Psoas muscle (tissue), 8 donors: ENCODE measurements around the gene PARP3. TPM values are rescaled to one million over a fixed set of nuclear protein-coding genes. Genes with fewer than 3 reads are reported as not detected.

ENCODE experiments used
- ATAC-seq, 4 donors: fragments of 200-7000 bp; cut with Tn5 transposase; one replicate each; pipeline ENCODE4 v1.9.1; 2020; ENCODE audit warnings: moderate library complexity in 3 of 4, mild to moderate bottlenecking in 2 of 4
- DNase-seq, 2 donors: peaks; one replicate each; pipeline ENCODE4 v3.0.0-alpha.2; 2020
- H3K27ac ChIP-seq: fragments of 200-600 bp; one replicate; pipeline ENCODE4 v1.8.0; 2022
- H3K27me3 ChIP-seq, 3 donors: fragments of 200-600 bp in 1 of 3; one replicate each; pipeline versions ENCODE4 v1.6.1 to v1.8.0; 2013 to 2022; ENCODE audit warnings: low read length in 2 of 3, mild to moderate bottlenecking in 2 of 3, moderate library complexity in 1 of 3; ENCODE audit not compliant: insufficient read depth in 3 of 3
- H3K36me3 ChIP-seq, 2 donors: fragments of 200-600 bp in 1 of 2; one replicate each; pipeline versions ENCODE4 v1.6.1 to v1.8.0; 2013 to 2022; ENCODE audit warnings: low read depth in 1 of 2, mild to moderate bottlenecking in 1 of 2, moderate library complexity in 1 of 2; ENCODE audit not compliant: insufficient read depth in 1 of 2
- H3K4me1 ChIP-seq: fragments of 200-600 bp; one replicate; pipeline ENCODE4 v1.8.0; 2022
- H3K4me3 ChIP-seq: fragments of 200-600 bp; one replicate; pipeline ENCODE4 v1.8.0; 2022; ENCODE audit warnings: mild to moderate bottlenecking
- H3K9me3 ChIP-seq: fragments of 200-600 bp; one replicate; pipeline ENCODE4 v1.8.0; 2022
- WGBS, 3 donors: extraction: QIAGEN DNeasy Blood & Tissue Kit; methylation state at CpG; one replicate each; pipeline versions ENCODE4 v1.1.6 to v1.1.7; 2013; 5-methylcytosine and 5-hydroxymethylcytosine counted together
- intact Hi-C, 2 donors: fragments of 100-400 bp; cut with DNase I; formaldehyde crosslinking; loops; one replicate each; pipeline versions ENCODE4 v1.11.0 to v1.14.2; 2022
- polyA plus RNA-seq, 3 donors: library from polyadenylated mRNA; stranded (reverse); fragments of 200-250 nt; gene quantifications; one replicate each; pipeline ENCODE4 v1.2.3, GENCODE V29; 2013
- total RNA-seq, 4 donors: library from RNA; stranded (reverse); fragmentation: NEBNext Ultra II Directional in 2 of 4; extraction: Animal tissue kit (Norgen Biotek cat#: 25700) in 2 of 4; gene quantifications; one replicate each; pipeline versions ENCODE4 v1.2.1 to v1.2.4, GENCODE V29; 2021 to 2023
- TF ChIP-seq, protein P1 (sequence below): fragments of 200-600 bp; IDR thresholded peaks from one replicate; pipeline ENCODE4 v1.8.0; 2022; ENCODE audit warnings: antibody characterized with exemption
- donor health status: healthy with polysubstance abuse.
- donor health status: DM: no; HTN: no; CAD: no; lungs with moderate emphysema.
- donor health status: Bipolar disorder and iron deficiency.
- donor health status: healthy.
- donor health status: DM: yes; HTN: yes; CAD: no.
- donor health status: DM: no; HTN: no; CAD: no.
- donor health status: DM: no; HTN: no; CAD: no.
- donor health status: DM: yes; HTN: yes; CAD: no.

Gene PARP3
- total and polyA plus RNA-seq, 7 donors: 5.2 to 15.8 (median 11.3) TPM

DNA sequence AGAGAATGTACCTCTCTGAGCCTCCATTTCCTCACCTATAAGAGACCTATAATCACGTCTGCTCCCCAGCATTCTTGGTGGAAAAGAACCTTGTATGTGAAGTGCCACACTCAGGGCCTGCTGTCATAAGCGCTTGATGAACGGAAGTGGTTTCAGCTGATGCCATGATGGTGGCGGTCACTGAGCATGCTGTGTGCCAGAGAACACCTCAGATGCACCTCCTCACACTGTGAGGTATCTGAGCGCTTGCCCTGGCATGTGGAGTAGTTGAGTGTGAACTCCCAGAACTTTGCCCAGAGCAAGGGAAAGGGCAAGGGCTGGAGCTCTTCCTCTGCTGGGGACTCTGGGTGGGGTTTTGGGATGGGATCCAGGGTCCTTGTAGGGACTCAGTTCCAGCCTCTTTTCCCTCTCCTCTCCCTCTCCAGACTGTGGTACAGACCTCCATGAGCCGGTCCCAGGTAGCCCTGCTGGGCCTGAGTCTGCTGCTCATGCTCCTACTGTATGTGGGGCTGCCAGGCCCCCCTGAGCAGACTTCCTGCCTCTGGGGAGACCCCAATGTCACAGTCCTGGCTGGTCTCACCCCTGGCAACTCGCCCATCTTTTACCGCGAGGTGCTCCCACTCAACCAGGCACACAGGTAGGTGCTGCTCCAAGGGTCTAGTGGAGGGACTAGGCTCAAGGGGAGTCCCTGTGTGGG is 35.4 kb downstream of the PARP3 start:
- intact Hi-C loops: no loop called here
- peaks cover 28% of the 10 kb centered on the region for H3K4me1 ChIP-seq
- no peak overlapping the region for H3K4me3 ChIP-seq
- TF ChIP-seq, protein P1, sequence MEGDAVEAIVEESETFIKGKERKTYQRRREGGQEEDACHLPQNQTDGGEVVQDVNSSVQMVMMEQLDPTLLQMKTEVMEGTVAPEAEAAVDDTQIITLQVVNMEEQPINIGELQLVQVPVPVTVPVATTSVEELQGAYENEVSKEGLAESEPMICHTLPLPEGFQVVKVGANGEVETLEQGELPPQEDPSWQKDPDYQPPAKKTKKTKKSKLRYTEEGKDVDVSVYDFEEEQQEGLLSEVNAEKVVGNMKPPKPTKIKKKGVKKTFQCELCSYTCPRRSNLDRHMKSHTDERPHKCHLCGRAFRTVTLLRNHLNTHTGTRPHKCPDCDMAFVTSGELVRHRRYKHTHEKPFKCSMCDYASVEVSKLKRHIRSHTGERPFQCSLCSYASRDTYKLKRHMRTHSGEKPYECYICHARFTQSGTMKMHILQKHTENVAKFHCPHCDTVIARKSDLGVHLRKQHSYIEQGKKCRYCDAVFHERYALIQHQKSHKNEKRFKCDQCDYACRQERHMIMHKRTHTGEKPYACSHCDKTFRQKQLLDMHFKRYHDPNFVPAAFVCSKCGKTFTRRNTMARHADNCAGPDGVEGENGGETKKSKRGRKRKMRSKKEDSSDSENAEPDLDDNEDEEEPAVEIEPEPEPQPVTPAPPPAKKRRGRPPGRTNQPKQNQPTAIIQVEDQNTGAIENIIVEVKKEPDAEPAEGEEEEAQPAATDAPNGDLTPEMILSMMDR: no peak
- H3K9me3 ChIP-seq: no peaks in the 10 kb centered on the region
- no peaks in the 10 kb centered on the region for H3K36me3 ChIP-seq
- WGBS, 3 donors: 87 to 91% (median 89%) methylated on average over 8 to 9 of the region's 9 CpGs
- no peak for ATAC-seq
- no peak for DNase-seq
- no peaks in the 10 kb centered on the region for H3K27me3 ChIP-seq
- H3K27ac ChIP-seq: no peak overlapping the region

DNA sequence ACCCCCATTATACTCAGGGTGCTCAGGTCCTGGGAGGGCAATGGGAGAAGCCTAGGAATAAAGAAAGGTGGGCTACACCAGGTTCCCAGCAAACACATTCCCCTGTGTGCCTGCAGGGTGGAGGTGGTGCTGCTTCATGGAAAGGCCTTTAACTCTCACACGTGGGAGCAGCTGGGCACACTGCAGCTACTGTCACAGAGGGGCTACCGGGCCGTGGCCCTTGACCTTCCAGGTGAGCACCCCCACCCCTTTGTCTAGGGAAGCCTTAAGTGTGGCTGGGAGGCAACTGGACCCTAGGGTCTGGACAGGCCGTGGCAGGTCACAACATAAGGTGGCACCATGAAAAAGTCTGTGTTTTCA is 36.0 kb downstream of the PARP3 start:
- 78 to 84% (median 81%) methylated on average over 4 of the region's 4 CpGs for WGBS, 3 donors

DNA sequence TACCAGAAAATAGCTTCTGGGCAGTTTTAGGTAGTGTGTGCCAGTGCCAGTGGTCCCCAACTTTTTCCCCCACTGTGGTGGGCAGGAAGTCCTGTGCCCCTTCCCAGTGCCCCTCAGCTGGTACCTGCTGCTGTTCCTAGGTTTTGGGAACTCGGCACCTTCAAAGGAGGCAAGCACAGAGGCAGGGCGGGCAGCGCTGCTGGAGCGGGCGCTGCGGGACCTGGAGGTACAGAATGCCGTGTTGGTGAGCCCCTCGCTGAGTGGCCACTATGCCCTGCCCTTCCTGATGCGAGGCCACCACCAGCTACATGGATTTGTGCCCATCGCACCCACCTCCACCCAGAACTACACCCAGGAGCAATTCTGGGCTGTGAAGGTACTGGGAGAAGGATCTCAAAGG is 38.1 kb downstream of the PARP3 start:
- TF ChIP-seq, protein P1: no peak
- DNase-seq (no peak), ATAC-seq (no peak)
- H3K4me1 ChIP-seq: peaks cover 28% of the 10 kb centered on the region
- no peak overlapping the region for H3K4me3 ChIP-seq
- intact Hi-C loops: loop anchor here in 1 of 2 donors (5.0 kb wide), 1 partner anchor 478 kb away; the partner anchor contains the start of gene DCAF1
- H3K27me3 ChIP-seq: no peaks in the 10 kb centered on the region
- H3K36me3 ChIP-seq: no peaks in the 10 kb centered on the region
- 98 to 99% (median 98%) methylated on average over 10 of the region's 10 CpGs for WGBS, 3 donors
- H3K27ac ChIP-seq: no peak overlapping the region
- no peaks in the 10 kb centered on the region for H3K9me3 ChIP-seq

More for the DNA sequence above, 36.0 kb downstream of the PARP3 start:
- ATAC-seq: no peak
- Histone ChIP-seq H3K4me3 (no peak overlapping the region), H3K27me3 (no peaks in the 10 kb centered on the region), H3K27ac (no peak overlapping the region), H3K36me3 (no peaks in the 10 kb centered on the region), H3K9me3 (no peaks in the 10 kb centered on the region), H3K4me1 (peaks cover 25% of the 10 kb centered on the region)
- TF ChIP-seq, protein P1: no peak
- intact Hi-C loops: no loop called here
- no peak for DNase-seq

DNA sequence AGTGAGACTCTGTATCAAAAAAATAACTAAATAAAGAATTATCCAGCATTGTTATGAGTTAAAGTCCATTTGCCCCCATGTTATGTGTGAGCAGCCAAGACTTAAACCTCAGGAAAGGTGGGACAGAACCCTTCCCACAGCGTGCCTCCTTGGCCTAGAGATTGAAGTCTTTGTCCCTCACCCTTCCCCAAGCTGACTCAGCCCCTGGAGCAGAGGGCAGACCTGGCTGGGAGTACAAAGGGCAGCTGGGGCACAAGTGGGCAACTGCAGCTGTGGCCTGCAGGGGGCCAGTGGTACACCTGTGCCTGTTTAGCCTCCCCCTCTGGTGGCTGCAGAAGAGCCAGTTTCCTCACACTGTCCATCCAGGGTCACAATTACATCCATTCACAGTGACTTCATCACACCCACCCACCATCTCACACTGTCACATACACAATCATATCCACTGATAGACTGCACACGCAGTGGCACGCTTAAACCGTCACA is 40.2 kb downstream of the PARP3 start:
- H3K4me3 ChIP-seq: peak overlapping the region; percentile 84
- H3K4me1 ChIP-seq: peaks cover 20% of the 10 kb centered on the region
- peaks cover 0 to 2% of the 10 kb centered on the region in 2 donors for H3K36me3 ChIP-seq
- H3K9me3 ChIP-seq: no peaks in the 10 kb centered on the region
- peak overlapping the region; percentile 96 for H3K27ac ChIP-seq
- ATAC-seq (peak; percentile 59 to 74 (median 66)), DNase-seq (peak in 1 of 2 donors; percentile 46)
- H3K27me3 ChIP-seq: no peaks in the 10 kb centered on the region
- TF ChIP-seq, protein P1: peak; percentile 37
- 10 to 12% (median 11%) methylated on average over 4 of the region's 4 CpGs for WGBS, 3 donors
- intact Hi-C loops: loop anchor here in 1 of 2 donors (5.0 kb wide), 1 partner anchor 480 kb away; the partner anchor contains the start of gene DCAF1
